ENCODE data around the gene ZNF280C. TPM values are rescaled to one million over a fixed set of nuclear protein-coding genes. Genes with fewer than 3 reads are reported as not detected.

Gene ZNF280C
- total and polyA plus RNA-seq, 9 donors = 2.0 to 8.0 (median 4.8) TPM

- TF ChIP-seq EP300 (IDR thresholded peaks at IDR 0.05) = no peak
- no peak for TF ChIP-seq CTCF (IDR thresholded peaks at IDR 0.05)
- H3K36me3 ChIP-seq = no peaks in the 10 kb centered on the region
- no peak overlapping the region for H3K27ac ChIP-seq
- no peak overlapping the region for H3K4me3 ChIP-seq
- DNase-seq = no peak
- intact Hi-C loops (cut with DNase I) = no loop called here
- 56 to 73% (median 69%) methylated on average over 2 of the region's 2 CpGs for WGBS, 3 donors
- H3K9me3 ChIP-seq = no peaks in the 10 kb centered on the region
- H3K27me3 ChIP-seq = no peaks in the 10 kb centered on the region
- H3K4me1 ChIP-seq (ENCODE audit: insufficient read depth) = no peaks in the 10 kb centered on the region
Observed at GRCh38 chrX:130300010-130300282, 31.2 kb upstream of the ZNF280C start.

GRCh38 chrX:130299279-130300009 is 30.7 kb upstream of the ZNF280C start:
- no peaks in the 10 kb centered on the region for H3K27me3 ChIP-seq
- no peak for DNase-seq
- no peak overlapping the region for H3K27ac ChIP-seq
- H3K36me3 ChIP-seq = no peaks in the 10 kb centered on the region
- no peak overlapping the region for H3K4me3 ChIP-seq
- H3K9me3 ChIP-seq = no peaks in the 10 kb centered on the region
- TF ChIP-seq CTCF (IDR thresholded peaks at IDR 0.05) = no peak
- no peak for TF ChIP-seq POLR2A (IDR thresholded peaks at IDR 0.05)
- no peak for TF ChIP-seq EP300 (IDR thresholded peaks at IDR 0.05)
- intact Hi-C loops (cut with DNase I) = no loop called here
- no peaks in the 10 kb centered on the region for H3K4me1 ChIP-seq (ENCODE audit: insufficient read depth)
- 66 to 72% (median 69%) methylated on average over 18 to 19 of the region's 19 CpGs for WGBS, 3 donors

- Histone ChIP-seq H3K4me1 (ENCODE audit: insufficient read depth) (no peaks in the 10 kb centered on the region), H3K9me3 (no peaks in the 10 kb centered on the region), H3K4me3 (no peak overlapping the region), H3K27ac (no peak overlapping the region), H3K36me3 (no peaks in the 10 kb centered on the region), H3K27me3 (no peaks in the 10 kb centered on the region)
- TF ChIP-seq CTCF (IDR thresholded peaks at IDR 0.05) (no peak), POLR2A (IDR thresholded peaks at IDR 0.05) (no peak), EP300 (IDR thresholded peaks at IDR 0.05) (no peak)
- 15 to 29% (median 15%) methylated on average over 2 of the region's 2 CpGs for WGBS, 3 donors
- DNase-seq = no peak
- intact Hi-C loops (cut with DNase I) = no loop called here
Observed at GRCh38 chrX:130296743-130297142, 28.0 kb upstream of the ZNF280C start.

- WGBS, 3 donors = 58 to 68% (median 59%) methylated on average over 3 of the region's 3 CpGs
- H3K27ac ChIP-seq = no peak overlapping the region
- H3K36me3 ChIP-seq = no peaks in the 10 kb centered on the region
- H3K9me3 ChIP-seq = no peaks in the 10 kb centered on the region
- no peak for TF ChIP-seq CTCF (IDR thresholded peaks at IDR 0.05)
- TF ChIP-seq POLR2A (IDR thresholded peaks at IDR 0.05) = no peak
- TF ChIP-seq EP300 (IDR thresholded peaks at IDR 0.05) = no peak
- intact Hi-C loops (cut with DNase I) = no loop called here
- no peaks in the 10 kb centered on the region for H3K4me1 ChIP-seq (ENCODE audit: insufficient read depth)
- H3K4me3 ChIP-seq = no peak overlapping the region
- no peaks in the 10 kb centered on the region for H3K27me3 ChIP-seq
- DNase-seq = no peak
Observed at GRCh38 chrX:130296297-130296678, 27.6 kb upstream of the ZNF280C start.

All from ovary (tissue), 9 donors.